LNCAP (cell line): ENCODE measurements around the gene PPDPF.

ENCODE experiments used
- CTCF ChIP-seq: fragments of 450-650 bp; IDR thresholded peaks from 2 replicates; pipeline ENCODE4 v1.5.1; 2017; ENCODE audit warnings: mild to moderate bottlenecking

The PPDPF gene

DNA sequence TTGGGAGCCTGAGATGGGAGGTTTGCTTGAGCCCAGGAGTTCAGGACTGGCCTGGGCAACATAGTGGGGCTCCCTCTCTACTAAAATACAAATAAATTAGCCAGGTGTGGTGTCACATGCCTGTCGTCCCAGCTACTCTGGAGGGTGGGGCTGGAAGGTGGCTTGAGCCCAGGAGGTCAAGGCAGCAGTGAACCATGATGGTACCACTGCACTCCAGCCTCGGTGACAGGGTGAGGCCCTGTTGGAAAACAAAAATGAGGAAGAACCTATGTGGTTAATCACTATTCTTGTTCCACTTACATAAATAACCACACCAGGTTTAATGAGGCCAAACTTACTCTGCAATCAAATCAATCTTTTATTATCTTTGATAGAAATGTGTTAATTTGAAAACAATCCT is 5.4 kb downstream of the PPDPF start:
- no peak for TF ChIP-seq CTCF

DNA sequence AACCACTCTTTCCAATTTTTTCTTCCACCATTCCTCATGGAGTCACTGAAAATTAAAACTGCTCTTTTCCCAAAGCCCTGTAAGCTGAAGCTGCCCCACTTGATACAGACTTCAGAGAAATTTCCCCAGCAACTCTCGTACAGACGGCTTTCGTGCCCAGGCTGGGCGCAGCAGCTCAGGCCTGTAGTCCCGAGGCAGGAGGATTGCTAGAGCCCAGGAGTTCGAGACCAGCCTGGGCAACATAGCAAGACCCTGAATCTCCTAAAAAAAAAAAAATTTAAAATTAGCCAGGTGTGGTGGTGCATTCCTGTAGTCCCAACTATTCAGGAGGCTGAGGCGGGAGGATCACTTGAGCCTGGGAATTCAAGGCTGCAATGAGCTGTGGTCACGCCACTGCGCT is 6.6 kb downstream of the PPDPF start:
- TF ChIP-seq CTCF, result no peak

DNA sequence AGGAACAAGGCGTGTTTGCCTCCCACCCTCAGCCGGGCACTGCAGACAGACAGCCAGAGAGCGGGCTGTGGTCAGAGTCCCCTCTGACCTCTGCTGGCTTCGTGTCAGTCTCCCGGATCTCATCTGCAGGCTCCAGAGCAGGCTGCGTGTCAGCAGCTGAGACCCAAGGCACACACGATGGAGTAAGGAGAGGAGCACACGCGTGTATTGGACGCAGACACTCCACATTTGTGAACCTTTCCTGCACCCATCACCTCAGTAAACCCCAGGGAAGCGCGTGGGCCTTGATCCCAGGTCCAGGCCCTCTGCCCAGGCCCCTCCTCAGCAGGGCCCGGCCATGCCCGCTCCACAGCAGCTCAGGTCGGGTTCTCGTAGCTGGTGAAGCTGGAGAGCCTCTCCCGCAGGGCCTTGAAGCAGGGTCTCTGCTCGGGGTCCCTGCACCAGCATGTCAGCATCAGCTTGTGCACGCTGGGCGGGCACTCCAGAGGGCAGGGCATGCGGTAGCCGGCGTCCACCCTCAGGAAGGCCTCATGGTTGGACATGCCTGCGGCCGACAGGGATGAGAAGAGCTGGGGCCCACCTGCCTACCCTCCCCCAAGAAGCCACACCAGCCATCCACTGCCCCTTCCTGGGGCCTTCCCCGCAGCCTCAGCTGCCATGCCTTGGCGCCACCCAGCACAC is 8.8 kb downstream of the PPDPF start:
- TF ChIP-seq CTCF, result no peak

GRCh38 chr20:63529861-63530787 is 9.6 kb downstream of the PPDPF start:
- TF ChIP-seq CTCF, result no peak

- no peak for TF ChIP-seq CTCF
These were observed 10.2 kb downstream of the PPDPF start for GRCh38 chr20:63530788-63531160.

DNA sequence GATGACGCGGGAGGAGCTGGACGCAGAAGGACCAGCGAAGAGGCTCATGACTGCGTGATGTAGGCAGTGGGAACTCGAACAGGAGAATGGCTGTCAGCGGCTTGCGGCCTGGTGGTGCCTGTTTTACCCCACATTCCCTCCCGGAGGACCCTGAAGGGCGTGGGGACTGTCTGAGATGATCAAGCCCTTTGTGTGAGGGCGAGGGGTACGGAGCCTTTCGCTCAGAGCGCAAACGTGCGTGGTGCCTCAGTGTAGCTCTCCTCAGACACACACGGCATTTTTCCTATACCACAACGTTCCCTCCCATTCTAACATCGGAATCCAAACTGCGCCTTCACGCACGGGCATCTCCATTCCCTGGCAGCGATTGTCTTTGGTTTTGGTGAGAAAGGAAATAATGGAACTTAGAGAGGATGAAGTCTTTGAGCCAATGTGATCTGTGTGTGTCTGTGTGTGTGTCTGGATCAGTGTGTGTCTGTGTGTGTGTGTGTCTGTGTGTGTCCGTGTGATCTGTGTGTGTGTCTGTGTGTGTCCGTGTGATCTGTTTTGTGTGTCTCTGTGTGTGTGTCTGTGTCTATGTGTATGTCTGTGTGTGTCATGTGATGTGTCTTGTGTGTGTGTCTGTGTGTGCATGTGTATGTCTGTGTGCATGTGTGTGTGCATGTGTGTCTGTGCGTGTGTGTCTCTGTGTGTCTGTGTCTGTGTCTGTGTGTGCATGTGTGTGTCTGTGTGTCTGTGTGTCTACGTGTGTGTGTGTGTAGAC is 11.3 kb downstream of the PPDPF start:
- TF ChIP-seq CTCF, result no peak

GRCh38 chr20:63532449-63532971 is 11.9 kb downstream of the PPDPF start:
- no peak for TF ChIP-seq CTCF
